HG03025 (cell line): ENCODE data around the gene HTRA1.

Experiments used
- ATAC-seq: cut with Tn5 transposase; IDR thresholded peaks from one replicate; pipeline ENCODE4 v1.9.1; 2021; ENCODE audit warnings: mild to moderate bottlenecking, moderate library complexity; ENCODE audit not compliant: unreplicated experiment, low FRiP score

The HTRA1 gene

DNA sequence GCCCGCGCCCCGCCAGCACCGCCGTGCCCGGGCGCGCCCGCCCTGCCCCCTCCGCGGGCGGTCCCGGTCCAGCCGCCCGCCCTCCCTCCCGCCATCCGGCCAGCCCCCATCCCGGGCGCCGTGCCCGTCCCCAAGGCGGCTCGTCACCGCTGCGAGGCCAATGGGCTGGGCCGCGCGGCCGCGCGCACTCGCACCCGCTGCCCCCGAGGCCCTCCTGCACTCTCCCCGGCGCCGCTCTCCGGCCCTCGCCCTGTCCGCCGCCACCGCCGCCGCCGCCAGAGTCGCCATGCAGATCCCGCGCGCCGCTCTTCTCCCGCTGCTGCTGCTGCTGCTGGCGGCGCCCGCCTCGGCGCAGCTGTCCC is at the start of gene HTRA1:
Gene HTRA1, plus strand, starts transcription at position 187 of the 362 bp plus-strand sequence. Its CDS starts 100 bp downstream, at position 287.
- no peak for ATAC-seq

DNA sequence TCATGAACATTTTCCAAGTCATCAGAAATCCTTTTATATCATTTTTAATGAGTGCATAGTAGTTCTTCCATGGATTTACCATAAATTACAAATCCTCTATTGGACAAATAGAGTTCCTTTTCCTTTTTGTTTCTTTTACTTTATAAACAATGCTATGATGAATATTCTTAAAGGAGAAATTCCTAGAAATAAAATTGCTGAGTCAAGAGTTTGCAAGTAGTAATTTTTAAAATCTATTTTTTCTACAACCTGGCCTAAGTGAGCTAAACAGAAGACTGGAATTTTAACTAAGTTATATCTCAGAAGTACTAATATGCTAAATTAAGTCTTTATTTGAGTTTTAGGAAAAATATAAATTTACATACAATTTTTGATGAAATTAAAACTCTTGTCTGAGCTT is 48.0 kb upstream of the HTRA1 start:
- ATAC-seq: no peak

DNA sequence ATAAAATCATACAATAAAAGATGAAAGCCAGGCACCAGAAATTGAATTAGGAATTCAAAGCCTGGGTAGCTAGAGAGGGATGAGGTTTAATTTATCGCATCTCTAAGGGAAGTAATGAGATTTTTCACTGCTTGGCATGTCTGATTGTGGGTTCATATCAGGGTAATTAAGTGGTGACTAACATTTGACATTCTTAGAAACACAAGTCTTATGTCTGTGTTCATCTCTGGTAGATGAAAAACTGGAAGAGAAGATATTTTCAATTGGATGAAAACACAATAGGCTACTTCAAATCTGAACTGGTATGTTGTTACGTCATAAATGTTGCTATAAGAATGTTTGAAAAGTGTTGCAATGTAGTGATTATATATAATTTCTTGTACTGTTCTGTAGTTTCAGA is 43.7 kb upstream of the HTRA1 start:
- no peak for ATAC-seq

DNA sequence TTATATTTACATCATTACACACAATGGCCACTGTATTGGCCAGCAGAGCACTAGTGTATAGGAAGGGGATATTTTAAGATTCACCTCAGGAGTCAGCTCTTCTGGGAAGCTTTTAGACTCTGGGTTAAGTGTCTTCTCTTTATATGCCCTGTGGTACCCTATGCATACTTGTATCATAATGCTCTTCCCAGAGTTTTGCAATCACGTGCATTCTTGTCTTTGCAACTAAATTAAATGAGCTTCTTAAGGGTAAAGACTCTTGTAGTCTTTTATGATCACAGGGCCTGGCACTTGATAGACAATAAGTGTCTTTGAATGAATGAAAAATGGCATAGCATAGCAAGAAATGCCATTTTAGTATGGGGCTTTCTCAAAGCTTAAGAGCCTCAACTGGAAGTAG is 42.3 kb upstream of the HTRA1 start:
- no peak for ATAC-seq

DNA sequence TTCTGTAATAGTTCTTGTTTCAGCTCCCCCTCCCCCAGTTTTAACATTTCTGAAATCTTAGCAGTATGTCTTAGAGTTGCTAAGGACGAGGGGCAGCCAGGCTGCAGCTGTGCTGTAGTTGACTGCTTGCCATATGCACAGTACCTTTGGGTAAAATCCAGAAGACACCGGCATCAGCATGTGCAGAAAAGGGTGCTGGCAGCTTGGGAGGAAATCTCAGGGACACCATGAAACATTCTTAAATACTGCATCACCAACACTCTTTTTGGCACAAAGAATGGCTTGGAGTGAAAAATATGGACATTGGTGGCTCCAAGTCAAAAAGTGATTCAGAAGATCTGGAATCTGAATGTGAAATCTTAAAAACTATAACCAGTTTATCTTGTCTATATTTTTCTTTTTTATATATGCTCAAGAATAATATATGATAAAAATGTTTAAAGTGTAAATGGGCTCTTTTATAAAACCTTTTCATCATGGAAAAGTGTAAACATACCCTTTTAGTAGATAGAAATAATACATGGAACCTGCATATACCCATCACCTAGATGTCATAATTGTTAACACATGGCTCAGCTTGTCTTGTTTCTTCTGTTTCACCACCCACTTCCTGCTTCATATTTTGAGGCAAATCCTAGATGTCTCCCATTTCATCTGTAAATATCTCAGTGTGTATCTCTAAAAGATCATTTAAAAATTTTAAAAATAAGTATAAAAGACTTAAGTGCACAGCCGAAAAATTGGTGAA is 41.3 kb upstream of the HTRA1 start:
- no peak for ATAC-seq

DNA sequence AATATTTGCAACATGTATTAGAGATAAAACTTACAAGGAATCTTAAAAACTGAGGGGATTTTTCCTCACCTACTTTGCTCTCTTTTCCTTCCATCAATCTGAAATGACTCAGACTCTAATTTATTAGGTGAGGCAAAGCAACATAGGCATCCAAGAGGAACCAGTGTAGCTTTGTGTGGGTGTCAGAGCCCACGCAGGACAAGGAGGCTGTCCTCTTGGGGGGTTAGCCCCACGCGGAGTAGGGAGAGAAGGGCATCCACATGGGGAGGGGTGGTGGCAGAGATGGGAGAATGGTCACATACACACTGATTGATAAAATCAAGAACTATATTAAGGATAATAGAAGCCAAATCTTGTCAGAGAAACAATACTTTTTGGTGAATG is 40.7 kb upstream of the HTRA1 start:
- ATAC-seq: no peak

DNA sequence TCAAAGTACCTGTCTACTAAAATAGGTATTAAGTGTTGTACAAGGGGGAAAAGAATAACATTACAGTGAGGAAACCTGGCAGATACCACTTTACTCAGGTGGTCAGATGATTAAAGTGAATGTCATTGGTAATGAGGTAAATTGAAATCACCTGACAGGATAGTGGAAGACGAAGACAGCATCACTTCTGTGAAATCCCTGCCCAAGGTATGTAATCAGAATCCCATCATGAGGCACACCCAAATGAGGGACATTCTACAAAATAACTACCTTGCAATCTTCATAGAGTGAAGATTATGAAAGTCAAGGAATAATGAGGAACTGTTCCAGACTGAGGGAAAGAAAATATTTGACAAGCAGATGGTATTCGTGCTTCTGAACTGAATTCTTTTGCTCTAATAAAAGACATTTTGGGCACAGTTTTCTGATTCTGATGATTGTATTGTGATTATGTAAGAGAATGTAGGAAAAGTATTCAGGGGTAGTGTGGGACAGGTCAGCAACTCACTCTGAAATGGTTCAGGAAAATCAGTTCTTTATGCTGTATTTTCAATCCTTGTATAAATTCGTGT is 40.2 kb upstream of the HTRA1 start:
- ATAC-seq: no peak

DNA sequence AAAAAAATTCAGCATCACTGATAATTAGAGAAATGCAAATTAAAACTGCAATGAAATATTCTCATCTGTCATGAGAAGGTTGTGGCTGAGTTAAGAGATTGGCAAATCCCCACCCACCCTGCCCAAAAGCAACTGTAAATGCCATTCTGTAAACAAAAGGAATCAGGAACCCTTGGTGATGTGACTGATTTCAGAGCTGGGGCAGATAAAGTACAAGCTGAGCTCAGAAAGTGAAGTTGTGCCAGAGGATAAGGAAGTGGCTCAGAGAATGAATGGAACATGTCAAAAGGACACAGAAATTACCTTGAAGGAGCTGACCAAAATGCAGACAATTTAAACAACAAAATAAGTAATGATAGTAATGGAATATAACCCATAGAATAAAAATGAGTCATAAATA is 39.6 kb upstream of the HTRA1 start:
- ATAC-seq: no peak

DNA sequence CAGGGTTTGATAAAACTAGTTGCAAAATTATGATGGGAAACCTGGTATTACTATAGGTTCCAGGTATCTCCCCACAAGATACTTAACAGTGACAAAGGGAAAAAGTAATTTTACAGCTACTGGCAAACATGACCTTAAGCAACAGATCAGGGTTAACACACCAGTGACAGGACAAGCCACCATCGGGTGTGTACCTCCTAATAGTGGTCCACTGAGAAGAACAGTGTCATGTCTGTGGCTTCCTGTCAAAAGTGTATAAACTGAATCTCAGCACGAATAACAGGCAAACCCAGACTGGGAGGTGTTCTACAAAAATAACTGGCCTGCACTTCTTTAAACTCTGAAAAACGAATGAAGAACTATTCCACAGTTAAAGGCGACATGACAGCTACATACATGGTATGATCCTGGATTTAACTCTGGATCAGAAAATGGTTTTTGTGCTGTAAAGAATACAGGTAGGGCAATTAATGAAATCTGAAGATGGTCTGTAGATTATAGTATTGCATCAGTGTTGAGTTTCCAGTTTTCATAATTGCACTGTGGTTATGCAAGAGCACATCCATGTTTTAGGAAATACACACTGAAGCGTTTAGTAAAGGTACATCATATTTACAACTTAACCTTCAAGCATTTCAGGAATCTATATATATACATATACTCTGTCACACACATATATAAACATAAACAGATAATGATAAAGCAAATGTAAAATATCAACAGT is 38.9 kb upstream of the HTRA1 start:
- ATAC-seq: no peak

DNA sequence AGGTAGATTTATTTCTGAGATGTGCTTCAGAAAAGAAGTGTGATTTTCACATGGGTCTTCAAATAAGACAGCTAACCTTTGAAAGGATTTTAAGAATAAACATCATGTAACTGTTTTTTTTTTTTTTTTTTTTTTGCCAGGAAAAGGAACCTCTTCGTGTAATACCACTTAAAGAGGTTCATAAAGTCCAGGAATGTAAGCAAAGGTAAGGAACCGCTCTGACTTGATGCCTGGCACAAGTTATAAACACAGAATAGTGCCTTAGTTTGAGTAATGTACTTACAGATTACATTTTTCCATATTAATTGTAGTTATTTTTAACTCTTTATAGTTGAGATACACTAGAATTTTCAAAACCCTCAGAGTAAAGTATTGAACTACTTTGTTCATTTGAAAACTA is 37.3 kb upstream of the HTRA1 start:
- no peak for ATAC-seq

DNA sequence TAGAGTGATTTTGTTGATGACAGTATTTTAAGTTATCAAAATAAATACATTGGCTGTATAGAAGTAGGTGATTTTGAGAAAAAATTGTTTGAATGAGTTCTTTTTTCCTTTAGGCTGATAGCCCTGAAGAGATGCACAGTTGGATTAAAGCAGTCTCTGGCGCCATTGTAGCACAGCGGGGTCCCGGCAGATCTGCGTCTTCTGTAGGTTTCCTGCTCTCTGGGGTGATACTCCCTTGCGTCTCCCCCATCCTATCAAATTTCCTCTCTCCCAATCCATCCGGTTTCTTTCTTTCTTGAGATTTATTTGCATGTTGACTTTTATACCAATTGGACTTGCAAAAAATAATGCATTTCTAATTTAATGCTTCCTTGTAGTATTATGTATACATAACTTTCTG is 34.5 kb upstream of the HTRA1 start:
- no peak for ATAC-seq

DNA sequence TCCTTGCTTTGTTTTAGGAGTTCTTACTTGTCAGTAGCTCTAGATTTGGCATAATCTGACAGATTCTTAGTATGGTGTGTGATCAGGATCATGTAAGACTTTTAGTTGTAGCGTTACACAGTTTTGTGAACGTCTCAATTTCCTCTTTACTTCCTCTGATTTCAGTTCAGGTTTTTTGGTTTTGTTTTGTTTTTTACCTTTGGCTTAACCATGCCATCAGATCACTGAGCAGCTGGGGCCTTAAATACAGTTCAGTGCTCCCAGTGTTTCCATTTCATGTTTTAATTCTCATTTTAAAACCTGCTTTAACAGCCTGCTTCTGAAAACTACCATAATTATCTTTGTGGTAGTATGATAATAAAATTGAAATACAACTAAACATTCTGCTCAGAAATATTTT is 34.1 kb upstream of the HTRA1 start:
- no peak for ATAC-seq

DNA sequence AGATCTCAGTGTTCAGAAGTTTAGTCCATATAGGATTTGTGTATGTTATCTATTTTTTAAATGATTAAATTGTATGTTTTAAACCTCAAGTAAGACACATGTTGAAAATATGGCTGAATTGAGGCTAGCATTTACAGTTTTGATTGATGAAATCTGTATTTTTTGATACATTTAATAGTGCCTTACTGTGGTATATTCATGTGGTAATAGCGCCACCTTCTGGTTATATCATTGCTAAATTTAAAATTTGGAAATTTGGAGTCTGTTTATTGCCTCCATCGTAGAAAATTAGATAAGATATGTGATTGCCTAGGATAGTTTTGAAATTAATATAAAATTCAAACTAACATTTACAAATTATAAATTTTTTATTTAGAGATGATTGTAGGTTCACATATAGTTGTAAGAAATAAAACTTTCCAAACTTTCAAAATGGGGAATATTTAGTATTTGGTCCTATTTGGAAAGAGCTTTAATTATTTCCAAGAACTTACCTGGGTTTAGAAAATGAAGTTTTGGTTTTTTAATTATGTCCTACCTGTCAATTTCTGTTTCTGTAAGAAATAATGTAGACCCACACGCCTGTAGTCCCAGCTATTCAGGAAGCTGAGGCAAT is 26.0 kb upstream of the HTRA1 start:
- no peak for ATAC-seq

DNA sequence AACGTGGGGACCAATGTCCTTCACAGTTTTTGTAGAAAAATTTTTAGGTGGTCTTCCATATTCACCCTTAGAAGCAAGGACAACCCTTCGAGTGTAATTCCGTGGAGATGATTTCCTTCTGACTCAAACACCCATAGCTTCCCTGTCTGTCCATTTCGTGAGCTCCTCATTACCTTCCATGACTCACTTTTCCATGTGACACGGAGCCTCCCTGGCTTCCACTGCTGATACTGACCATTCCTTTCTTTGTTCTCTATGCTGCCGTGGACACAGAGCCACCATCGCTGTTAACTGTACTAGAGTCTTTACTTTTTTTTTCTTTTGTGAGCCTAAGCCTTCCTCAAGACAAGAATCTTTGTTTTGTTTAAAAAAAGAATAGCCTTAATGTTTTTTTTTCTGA is 19.4 kb upstream of the HTRA1 start:
- no peak for ATAC-seq

DNA sequence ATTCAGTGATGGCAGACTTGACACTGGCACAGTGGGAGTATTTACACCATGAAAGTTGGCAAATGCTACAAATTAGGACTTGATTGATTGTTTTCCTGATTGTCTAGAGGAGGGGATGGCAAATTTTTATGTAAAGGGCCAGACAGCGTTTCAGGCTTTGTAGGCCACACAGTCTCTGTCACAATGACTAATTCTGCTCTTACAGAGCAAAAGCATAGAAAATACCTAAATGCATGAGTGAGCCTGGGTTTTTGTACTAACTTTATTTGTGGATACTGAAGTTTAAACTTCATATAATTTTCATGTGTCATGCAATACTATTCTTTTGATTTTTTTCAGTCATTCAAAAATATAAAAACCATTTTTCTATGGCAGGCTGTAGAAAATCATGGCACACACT is 15.9 kb upstream of the HTRA1 start:
- ATAC-seq: no peak

DNA sequence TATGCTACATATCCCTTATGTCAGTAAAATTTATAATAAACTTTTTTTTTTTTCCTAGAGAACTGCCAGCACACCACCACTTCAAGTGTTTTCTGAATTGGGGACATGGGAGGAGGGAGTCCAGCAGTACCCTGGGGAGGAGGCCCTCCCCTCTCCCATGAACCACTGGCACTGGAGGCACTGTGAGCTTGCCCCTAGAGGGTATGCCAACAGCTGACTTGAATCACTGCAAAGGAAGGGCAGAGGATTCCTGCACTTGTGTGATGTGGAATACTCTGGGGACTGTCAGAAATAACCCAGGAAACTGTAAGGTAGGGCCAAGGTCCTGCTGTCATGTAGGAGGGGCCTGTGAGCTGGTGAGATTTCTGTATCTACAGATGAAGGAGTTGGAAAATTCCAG is 15.4 kb upstream of the HTRA1 start:
- ATAC-seq: no peak

DNA sequence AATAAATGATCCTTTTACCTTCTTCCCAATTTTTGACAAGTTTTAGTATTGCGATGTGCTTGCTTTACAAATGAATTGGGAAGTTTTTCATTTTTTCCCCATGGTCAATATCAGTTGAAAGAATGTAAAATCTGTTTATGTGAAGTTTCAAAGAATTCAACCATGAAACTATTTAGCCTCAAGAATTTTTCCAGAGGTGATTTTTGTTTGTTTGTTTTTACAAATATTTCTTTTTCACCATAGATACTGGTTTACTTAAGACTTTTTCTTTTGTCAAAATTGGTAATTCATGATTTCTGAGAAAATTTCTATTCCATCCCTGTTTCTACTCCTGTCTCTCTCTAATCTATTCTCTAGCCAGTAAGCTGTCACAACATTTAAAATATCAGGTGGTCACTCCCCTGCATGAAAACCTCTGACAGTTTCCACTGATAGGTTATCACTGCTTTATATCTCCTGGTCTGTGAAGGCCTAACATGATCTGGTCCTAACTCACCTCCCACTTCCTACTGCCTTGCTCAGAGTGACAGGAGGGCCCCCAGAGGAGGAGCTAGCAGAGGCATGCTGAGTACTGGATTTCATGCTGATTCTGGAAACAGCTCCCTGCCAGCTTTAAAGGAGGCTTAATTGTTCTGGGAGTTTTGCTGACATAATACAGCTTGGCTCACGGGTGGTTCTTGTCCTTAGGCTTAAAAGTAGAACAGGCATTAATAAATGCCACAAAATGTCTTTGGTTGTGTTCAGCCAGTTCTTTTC is 14.5 kb upstream of the HTRA1 start:
- ATAC-seq: no peak

DNA sequence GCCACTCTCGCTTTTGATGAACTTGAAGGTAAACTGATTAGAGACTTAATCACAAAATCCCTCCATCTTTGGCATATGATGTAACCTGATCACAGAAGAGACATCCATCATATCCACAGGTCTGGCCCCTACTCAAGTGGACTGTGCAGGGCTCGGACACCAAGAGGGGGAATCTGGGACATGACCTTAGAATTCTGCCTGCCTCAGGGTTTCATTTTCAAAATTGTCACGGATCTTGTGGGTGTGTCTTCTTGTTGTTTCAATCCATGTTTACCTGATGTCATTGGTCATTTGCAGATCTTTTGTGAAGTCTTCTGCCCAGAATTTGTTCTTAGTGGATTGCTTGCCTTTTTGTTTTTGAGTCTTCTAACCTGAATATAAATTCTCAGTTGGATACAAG is 12.8 kb upstream of the HTRA1 start:
- ATAC-seq: no peak

DNA sequence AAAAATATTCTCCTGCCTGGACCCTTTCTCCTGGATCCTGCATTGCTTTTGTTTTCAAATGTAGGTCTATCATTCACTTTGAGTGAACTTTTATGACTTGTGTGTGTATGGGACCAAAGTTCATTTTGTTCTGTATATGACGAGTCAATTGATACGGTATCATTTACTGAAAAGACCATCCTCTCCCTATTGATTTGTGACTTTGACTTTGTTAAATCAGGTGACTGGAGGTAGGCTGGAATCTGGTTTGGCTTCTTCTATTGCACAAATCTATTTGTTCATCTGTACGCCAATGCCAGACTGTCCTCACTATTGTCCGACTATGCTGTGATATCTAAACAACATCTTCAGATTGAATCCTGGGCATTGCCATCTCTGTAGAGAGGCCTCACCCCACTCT is 12.2 kb upstream of the HTRA1 start:
- ATAC-seq: no peak

DNA sequence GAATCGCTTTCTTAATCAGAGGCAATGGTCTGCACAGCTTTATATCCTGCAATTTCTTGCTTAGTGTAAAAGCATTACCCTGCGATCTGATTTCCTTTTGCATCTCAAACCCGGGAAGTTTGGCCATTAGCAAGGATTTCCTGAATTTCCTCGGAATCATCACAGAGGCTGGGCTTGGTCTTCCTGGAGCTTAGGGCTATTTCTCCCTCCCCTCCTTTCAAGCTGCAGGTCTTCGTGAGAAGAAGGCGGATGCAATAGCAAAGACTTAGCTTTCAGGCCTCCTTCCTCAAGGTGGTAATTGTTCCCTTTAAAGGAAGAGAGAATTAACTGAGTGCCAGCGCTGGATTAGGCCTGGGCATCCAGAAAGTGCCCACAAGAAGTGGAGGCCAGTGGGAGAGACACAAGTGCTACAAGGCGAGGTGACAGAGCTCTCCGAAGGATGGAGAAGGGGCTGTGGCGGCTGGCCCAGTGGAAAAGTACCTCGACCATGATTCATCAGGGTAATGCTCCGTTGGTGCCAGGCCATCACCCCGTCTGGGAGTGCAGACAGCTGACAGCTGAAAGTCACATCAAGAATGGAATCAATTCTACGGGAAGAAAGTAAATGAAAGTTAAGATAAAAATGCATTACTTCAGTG is 10.9 kb upstream of the HTRA1 start:
- no peak for ATAC-seq
